HCT116 (cell line): ENCODE data around the gene CFAP97D1. TPM values are rescaled to one million over a fixed set of nuclear protein-coding genes. Genes with fewer than 3 reads are reported as not detected.
A peak's percentile ranks its signal among the peaks of the same experiment; 100 is the strongest.

Experiments used
- ATAC-seq: fragments of 200-7000 bp; cut with Tn5 transposase; 2 replicates; pipeline ENCODE4 v1.9.1; 2020; ENCODE audit warnings: mild to moderate bottlenecking, moderate library complexity
- BruUV-seq: library from RNA; stranded (reverse); fragments of 400-500 nt; replicated peaks from 2 replicates; lab custom pipeline; 2021; lab: Mats Ljungman, UMichigan
- CTCF ChIA-PET: fragments of 300-600 bp; sonication (Branson Sonifier 250); formaldehyde crosslinking; loops from one replicate; lab custom pipeline; 2021; ENCODE audit warnings: antibody characterized with exemption; lab: Charles Lee
- POLR2A ChIA-PET: fragments of 300-600, 350-600 bp; sonication (Branson Sonifier 250); formaldehyde crosslinking; loops from one replicate; lab custom pipeline; 2021; ENCODE audit warnings: antibody characterized with exemption; lab: Charles Lee
- RAD21 ChIA-PET, 2 experiments: fragments of 300-600 bp; sonication (Branson Sonifier 250); formaldehyde crosslinking; loops; one replicate each; lab custom pipeline; 2023; ENCODE audit warnings: low total read pairs in 2 of 2; ENCODE audit not compliant: uncharacterized antibody in 2 of 2, unreplicated experiment in 2 of 2, low non-redundant PET in 1 of 2; lab: Charles Lee
- DNase-seq: peaks from one replicate; pipeline ENCODE4 v3.0.0-alpha.2; 2010; ENCODE audit warnings: low read depth, low spot score
- H2AFZ ChIP-seq: fragments of 200-600 bp; shearing (Covaris generic), sonication (generic); 2 replicates; pipeline ENCODE4 v1.6.1; 2017; ENCODE audit warnings: low read depth, mixed run types, mixed read lengths, antibody characterized with exemption, low read length; ENCODE audit not compliant: poor library complexity, severe bottlenecking
- H3K27ac ChIP-seq: 2 replicates; pipeline ENCODE4 v1.5.1; 2012; ENCODE audit warnings: low read depth, low read length
- H3K27me3 ChIP-seq: fragments of 200-600 bp; sonication (generic); 2 replicates; pipeline ENCODE4 v1.6.1; 2016; ENCODE audit warnings: mixed run types, low read length, mixed read lengths; ENCODE audit not compliant: insufficient read depth
- H3K36me3 ChIP-seq, 2 experiments: fragments of 200-500 bp in 1 of 2; fragments of 200-600 bp in 1 of 2; sonication (Bioruptor generic) in 1 of 2; sonication (generic) in 1 of 2; 2 replicates each; pipeline versions ENCODE4 v1.5.1 to v1.6.1; 2014 to 2016; ENCODE audit warnings: low read length in 2 of 2, inconsistent platforms in 1 of 2, mixed read lengths in 1 of 2, mixed run types in 1 of 2; ENCODE audit not compliant: insufficient read depth in 2 of 2, control insufficient read depth in 1 of 2
- H3K4me1 ChIP-seq, 2 experiments: fragments of 200-600 bp in 1 of 2; sonication (generic) in 1 of 2; 2 replicates each; pipeline versions ENCODE4 v1.5.1 to v1.6.1; 2012 to 2017; ENCODE audit warnings: low read length in 2 of 2, inconsistent platforms in 1 of 2, mild to moderate bottlenecking in 1 of 2, mixed read lengths in 1 of 2, mixed run types in 1 of 2, moderate library complexity in 1 of 2; ENCODE audit not compliant: insufficient read depth in 2 of 2, control insufficient read depth in 1 of 2
- H3K4me2 ChIP-seq: fragments of 200-600 bp; sonication (generic); 2 replicates; pipeline ENCODE4 v1.6.1; 2017; ENCODE audit warnings: mixed run types, low read length, mixed read lengths
- H3K4me3 ChIP-seq, 2 experiments: fragments of 200-600 bp in 1 of 2; sonication (generic) in 1 of 2; replicated peaks in 1 of 2; 2 replicates each; pipeline ENCODE4 v1.5.1; 2011 to 2016; ENCODE audit warnings: low read length in 2 of 2, control low read depth in 1 of 2, low read depth in 1 of 2, mild to moderate bottlenecking in 1 of 2, mixed read lengths in 1 of 2, mixed run types in 1 of 2
- H3K79me2 ChIP-seq: fragments of 200-600 bp; sonication (generic); 2 replicates; pipeline ENCODE4 v1.6.1; 2017; ENCODE audit warnings: mild to moderate bottlenecking, mixed run types, low read length, moderate library complexity, mixed read lengths; ENCODE audit not compliant: insufficient read depth
- H3K9ac ChIP-seq: fragments of 200-600 bp; sonication (generic); 2 replicates; pipeline ENCODE4 v1.6.1; 2016; ENCODE audit warnings: low read length, mixed read lengths
- H3K9me2 ChIP-seq: fragments of 200-600 bp; sonication (generic), shearing (Covaris generic); 2 replicates; pipeline ENCODE4 v1.6.1; 2017; ENCODE audit warnings: mixed run types, mild to moderate bottlenecking, moderate library complexity; ENCODE audit not compliant: insufficient read depth
- H3K9me3 ChIP-seq, 2 experiments: fragments of 200-500 bp in 1 of 2; fragments of 200-600 bp in 1 of 2; sonication (Bioruptor generic) in 1 of 2; sonication (generic) in 1 of 2; 2 replicates each; pipeline ENCODE4 v1.6.1; 2014 to 2017; ENCODE audit warnings: low read length in 2 of 2, mixed read lengths in 2 of 2, inconsistent platforms in 1 of 2, low read depth in 1 of 2, mild to moderate bottlenecking in 1 of 2, mixed run types in 1 of 2, moderate library complexity in 1 of 2; ENCODE audit not compliant: control insufficient read depth in 1 of 2, insufficient read depth in 1 of 2
- H4K20me1 ChIP-seq: fragments of 200-600 bp; sonication (generic), shearing (Covaris generic); 2 replicates; pipeline ENCODE4 v1.6.1; 2017; ENCODE audit warnings: mixed run types, mild to moderate bottlenecking, moderate library complexity; ENCODE audit not compliant: insufficient read depth
- CEBPB ChIP-seq: IDR thresholded peaks from 2 replicates; pipeline ENCODE4 v1.6.1; 2012; ENCODE audit warnings: low read depth
- CTCF ChIP-seq, 3 experiments: fragments of 200-600 bp in 1 of 3; sonication (generic) in 1 of 3; IDR thresholded peaks in 2 of 3; conservative IDR thresholded peaks in 1 of 3; 2 replicates each; pipeline ENCODE4 v1.5.1; 2012 to 2017; ENCODE audit warnings: low read depth in 2 of 3, low read length in 2 of 3, antibody characterized with exemption in 1 of 3, borderline replicate concordance in 1 of 3, control low read depth in 1 of 3, mild to moderate bottlenecking in 1 of 3, mixed read lengths in 1 of 3, mixed run types in 1 of 3, moderate library complexity in 1 of 3; ENCODE audit not compliant: insufficient read depth in 1 of 3
- EGR1 ChIP-seq: IDR thresholded peaks from 2 replicates; pipeline ENCODE4 v1.6.1; 2012; ENCODE audit warnings: low read depth
- ELF1 ChIP-seq: IDR thresholded peaks from 2 replicates; pipeline ENCODE4 v1.6.1; 2012; ENCODE audit warnings: low read depth, borderline replicate concordance
- EZH2phosphoT487 ChIP-seq: fragments of 200-600 bp; IDR thresholded peaks from 2 replicates; pipeline ENCODE4 v1.6.1; 2018; ENCODE audit warnings: antibody characterized with exemption, borderline replicate concordance
- JUND ChIP-seq: IDR thresholded peaks from 2 replicates; pipeline ENCODE4 v1.6.1; 2012
- POLR2A ChIP-seq: IDR thresholded peaks from 2 replicates; pipeline ENCODE4 v1.7.0; 2011; ENCODE audit warnings: borderline replicate concordance; ENCODE audit not compliant: insufficient read depth, insufficient read length; ENCODE audit errors: extremely low read depth
- POLR2AphosphoS5 ChIP-seq: IDR thresholded peaks from 2 replicates; pipeline ENCODE4 v1.6.1; 2011; ENCODE audit warnings: mild to moderate bottlenecking, low read depth, low read length, moderate library complexity
- REST ChIP-seq: IDR thresholded peaks from 2 replicates; pipeline ENCODE4 v1.6.1; 2012; ENCODE audit warnings: low read depth
- SIN3A ChIP-seq: IDR thresholded peaks from 2 replicates; pipeline ENCODE4 v1.6.1; 2012; ENCODE audit warnings: low read depth
- TCF7L2 ChIP-seq: IDR thresholded peaks from 2 replicates; pipeline ENCODE4 v1.7.0; 2011; ENCODE audit warnings: borderline replicate concordance, inconsistent platforms; ENCODE audit not compliant: insufficient read depth, insufficient read length; ENCODE audit errors: extremely low read depth
- YY1 ChIP-seq: IDR thresholded peaks from 2 replicates; pipeline ENCODE4 v1.6.1; 2011; ENCODE audit warnings: low read length, low read depth, moderate library complexity, mild to moderate bottlenecking; ENCODE audit not compliant: insufficient replicate concordance; ENCODE audit errors: extremely low read depth
- intact Hi-C: fragments of 100-400 bp; cut with micrococcal nuclease; formaldehyde crosslinking; loops from 2 replicates; pipeline ENCODE4 v1.10.0; 2022
- total RNA-seq: library from RNA; stranded (reverse); gene quantifications from one replicate; pipeline ENCODE4 v1.2.1, GENCODE V29; 2021; ENCODE audit not compliant: unreplicated experiment

Gene CFAP97D1
- total RNA-seq, 1 experiment from 2014 or later, result 0.15 TPM

- Histone ChIP-seq H3K27ac (no peak overlapping the region), H3K4me3 (no peak overlapping the region), H3K79me2 (no peaks in the 10 kb centered on the region), H3K4me1 (no peaks in the 10 kb centered on the region), H3K4me2 (no peak overlapping the region), H4K20me1 (no peaks in the 10 kb centered on the region), H2AFZ (no peak overlapping the region), H3K9me2 (no peaks in the 10 kb centered on the region), H3K9me3 (no peaks in the 10 kb centered on the region), H3K36me3 (peaks cover 10 to 24% of the 10 kb centered on the region in 2 experiments), H3K9ac (no peak overlapping the region), H3K27me3 (no peaks in the 10 kb centered on the region)
- intact Hi-C loops, result no loop called here
- ATAC-seq, result no peak
- ChIA-PET CTCF (interaction anchor here (1.1 to 3.6 kb wide), 6 partner anchors 10 to 191 kb away, joined by 3 to 47 read pairs (median 10); partner anchors contain the start of genes CD300LG and DUSP3), RAD21 (no interaction called here), POLR2A (no interaction called here)
- TF ChIP-seq CTCF (IDR thresholded peaks at IDR 0.05 in 2 of 3, conservative IDR thresholded peaks at IDR 0.05 in 1 of 3; ENCODE audit: borderline replicate concordance in 1 of 3, insufficient read depth in 1 of 3, low read depth in 2 of 3, low read length in 2 of 3) (no peak), TCF7L2 (no peak), CEBPB (no peak), ELF1 (no peak), YY1 (no peak), EZH2phosphoT487 (no peak), SIN3A (no peak), EGR1 (no peak), POLR2A (no peak), POLR2AphosphoS5 (no peak), JUND (no peak), REST (no peak)
- BruUV-seq, result TSS peak; percentile 27
- no peak for DNase-seq
These were observed 12.5 kb upstream of the CFAP97D1 start for GRCh38 chr17:43767713-43768059.
